Omental fat pad (tissue), 4 donors: ENCODE results near the gene PRKCI. TPM values are rescaled to one million over a fixed set of nuclear protein-coding genes. Genes with fewer than 3 reads are reported as not detected.

Source experiments
- ATAC-seq: fragments of 150-250 bp; one replicate; pipeline ENCODE4 v1.9.1; 2016; ENCODE audit warnings: mild to moderate bottlenecking, moderate library complexity; ENCODE audit not compliant: low FRiP score
- DNase-seq: peaks from one replicate; pipeline ENCODE4 v3.0.0-alpha.2; 2019; ENCODE audit warnings: low spot score
- total RNA-seq, 4 donors: library from RNA; depleted of rRNA; stranded (reverse); fragments of >200 nt; gene quantifications; one replicate each; pipeline ENCODE4 v1.1.0, GENCODE V29; 2016
- TF ChIP-seq, protein P1 (sequence below), 3 donors: fragments of 450-650 bp; IDR thresholded peaks; one replicate each; pipeline ENCODE4 v1.5.1; 2016 to 2017; ENCODE audit warnings: antibody characterized with exemption in 3 of 3, mild to moderate bottlenecking in 3 of 3, moderate library complexity in 2 of 3

PRKCI gene
- total RNA-seq, 4 donors from 2014 or later, result 21.3 to 38.6 (median 32.7) TPM

DNA sequence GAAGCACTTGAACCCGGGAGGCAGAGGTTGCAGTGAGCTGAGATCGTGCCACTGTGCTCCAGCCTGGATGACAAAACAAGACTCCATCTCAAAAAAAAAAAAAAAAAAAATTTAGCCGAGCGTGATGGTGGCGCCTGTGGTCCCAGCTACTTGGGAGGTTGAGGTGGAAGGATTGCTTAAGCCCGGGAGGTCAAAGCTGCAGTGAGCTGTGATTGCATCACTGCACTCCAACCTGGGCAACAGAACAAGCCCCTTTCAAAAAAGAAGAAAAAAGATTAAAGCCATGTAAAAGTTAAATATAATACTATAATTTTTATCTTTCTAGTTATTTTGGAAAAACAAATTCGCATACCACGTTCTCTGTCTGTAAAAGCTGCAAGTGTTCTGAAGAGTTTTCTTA lies 73.4 kb downstream of the PRKCI start:
- ATAC-seq (no peak), DNase-seq (no peak)
- TF ChIP-seq, protein P1, sequence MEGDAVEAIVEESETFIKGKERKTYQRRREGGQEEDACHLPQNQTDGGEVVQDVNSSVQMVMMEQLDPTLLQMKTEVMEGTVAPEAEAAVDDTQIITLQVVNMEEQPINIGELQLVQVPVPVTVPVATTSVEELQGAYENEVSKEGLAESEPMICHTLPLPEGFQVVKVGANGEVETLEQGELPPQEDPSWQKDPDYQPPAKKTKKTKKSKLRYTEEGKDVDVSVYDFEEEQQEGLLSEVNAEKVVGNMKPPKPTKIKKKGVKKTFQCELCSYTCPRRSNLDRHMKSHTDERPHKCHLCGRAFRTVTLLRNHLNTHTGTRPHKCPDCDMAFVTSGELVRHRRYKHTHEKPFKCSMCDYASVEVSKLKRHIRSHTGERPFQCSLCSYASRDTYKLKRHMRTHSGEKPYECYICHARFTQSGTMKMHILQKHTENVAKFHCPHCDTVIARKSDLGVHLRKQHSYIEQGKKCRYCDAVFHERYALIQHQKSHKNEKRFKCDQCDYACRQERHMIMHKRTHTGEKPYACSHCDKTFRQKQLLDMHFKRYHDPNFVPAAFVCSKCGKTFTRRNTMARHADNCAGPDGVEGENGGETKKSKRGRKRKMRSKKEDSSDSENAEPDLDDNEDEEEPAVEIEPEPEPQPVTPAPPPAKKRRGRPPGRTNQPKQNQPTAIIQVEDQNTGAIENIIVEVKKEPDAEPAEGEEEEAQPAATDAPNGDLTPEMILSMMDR (IDR thresholded peaks at IDR 0.05), result no peak

DNA sequence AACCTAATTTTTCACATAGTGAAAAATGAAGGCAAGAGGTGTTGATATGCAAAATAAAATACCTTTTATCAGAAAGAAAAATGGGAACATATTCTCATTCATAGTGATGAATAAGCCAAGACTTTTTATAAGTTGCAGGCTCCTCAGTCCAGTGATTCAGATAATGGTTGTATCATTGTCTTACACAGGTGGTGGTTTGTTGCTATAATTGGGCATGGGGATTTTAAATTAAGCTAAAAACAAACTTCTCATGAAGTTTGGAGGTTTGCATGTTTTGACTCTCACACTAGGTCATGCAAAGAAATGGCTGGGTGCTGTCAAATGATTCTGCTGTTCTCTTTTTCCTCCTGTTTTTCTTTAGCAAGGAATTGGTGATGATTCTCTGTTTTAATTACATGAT lies 74.5 kb downstream of the PRKCI start:
- TF ChIP-seq, protein P1 (IDR thresholded peaks at IDR 0.05), result no peak
- DNase-seq (no peak), ATAC-seq (no peak)

DNA sequence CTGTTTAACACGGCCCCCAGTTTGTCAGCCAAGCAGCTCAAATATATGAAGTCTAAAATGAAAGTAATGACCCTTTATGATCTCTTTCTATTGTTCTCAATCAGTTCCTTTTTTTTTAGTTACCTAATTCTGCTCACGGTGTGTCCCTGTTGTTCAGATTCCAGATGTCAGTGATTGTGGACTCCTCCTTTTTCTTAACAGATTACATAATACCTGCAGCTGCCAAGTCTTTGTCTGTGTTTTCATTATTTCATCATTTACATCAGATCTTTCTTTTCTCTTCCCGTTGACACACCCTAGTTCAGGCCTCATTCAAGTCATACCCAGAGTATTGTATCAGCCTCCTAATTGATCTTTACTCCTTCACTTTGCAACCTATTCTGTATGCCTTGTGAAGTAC lies 79.2 kb downstream of the PRKCI start:
- TF ChIP-seq, protein P1 (IDR thresholded peaks at IDR 0.05), result no peak
- no peak for DNase-seq
- no peak for ATAC-seq

DNA sequence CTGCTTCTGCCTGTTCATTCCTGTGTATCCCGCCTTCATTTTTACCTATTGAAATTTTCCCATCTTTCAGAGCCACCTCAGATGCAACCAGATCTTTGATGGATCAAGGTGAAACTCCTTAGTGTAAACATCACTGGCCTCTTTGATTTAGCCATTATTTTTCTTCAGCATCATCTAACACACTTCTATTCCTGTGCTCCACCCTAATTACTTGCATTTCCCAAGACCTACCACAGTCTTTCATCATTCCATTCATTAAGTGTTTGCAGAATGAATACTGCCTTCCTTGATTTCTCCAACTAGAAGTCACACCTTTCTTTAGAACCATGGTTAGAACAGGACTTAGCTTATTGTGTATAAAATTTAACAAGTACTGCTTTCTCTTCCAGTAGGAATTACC lies 79.8 kb downstream of the PRKCI start:
- TF ChIP-seq, protein P1 (IDR thresholded peaks at IDR 0.05), result no peak
- no peak for ATAC-seq

DNA sequence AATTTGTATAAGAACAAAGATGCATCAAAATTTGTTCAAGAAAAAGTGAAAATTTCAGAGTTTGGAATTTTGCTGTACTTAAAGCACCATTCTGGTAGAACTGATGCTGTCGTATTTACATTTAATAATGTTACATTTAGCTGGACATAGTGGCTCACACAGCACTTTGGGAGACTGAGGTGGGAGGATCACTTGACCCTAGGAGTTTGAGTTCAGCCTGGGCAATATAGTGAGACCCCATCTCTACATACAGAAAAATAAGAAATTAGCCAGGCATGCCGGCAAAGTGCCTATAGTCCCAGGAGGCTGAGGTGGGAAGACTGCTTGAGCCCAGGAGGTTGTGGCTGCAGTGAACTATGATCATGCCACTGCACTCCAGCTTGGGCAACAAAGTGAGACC lies 83.8 kb downstream of the PRKCI start:
- no peak for ATAC-seq
- DNase-seq, result no peak
- TF ChIP-seq, protein P1 (IDR thresholded peaks at IDR 0.05), result no peak

More for the DNA sequence above, 79.8 kb downstream of the PRKCI start:
- DNase-seq, result no peak

DNA sequence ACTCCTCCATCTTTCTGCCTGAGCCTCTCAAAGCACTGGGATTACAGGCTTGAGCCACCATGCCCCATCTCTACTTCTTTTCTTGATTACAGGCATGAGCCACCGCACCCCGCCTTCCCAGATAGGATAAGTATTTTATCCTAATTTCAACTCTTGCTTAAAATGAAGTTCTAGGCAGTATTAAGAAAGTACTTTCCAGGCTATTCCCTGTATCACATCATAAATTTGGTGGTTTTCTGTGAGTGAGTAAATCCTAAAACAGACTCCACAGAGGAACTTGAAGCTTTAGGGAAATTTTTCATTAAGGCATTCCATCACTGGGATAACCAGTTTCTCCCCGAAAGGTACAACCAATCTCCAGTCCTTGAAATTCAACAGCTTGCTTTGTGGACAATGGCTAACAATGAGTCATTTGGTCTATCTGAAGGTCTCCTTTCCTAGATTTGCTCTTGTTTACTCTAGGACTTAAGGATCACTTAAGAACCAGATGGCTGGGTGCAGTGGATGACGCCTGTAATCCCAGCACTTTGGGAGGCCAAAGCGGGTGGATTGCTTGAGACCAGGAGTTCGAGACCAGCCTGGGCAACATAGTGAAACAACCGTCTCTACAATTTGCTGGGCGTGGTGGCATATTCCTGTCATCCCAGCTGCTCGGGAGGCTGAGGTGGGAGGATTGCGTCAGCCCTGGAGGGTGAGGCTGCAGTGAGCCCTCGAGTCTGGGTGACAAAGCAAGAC lies 85.6 kb downstream of the PRKCI start:
- DNase-seq, result no peak
- TF ChIP-seq, protein P1 (IDR thresholded peaks at IDR 0.05), result no peak
- no peak for ATAC-seq

DNA sequence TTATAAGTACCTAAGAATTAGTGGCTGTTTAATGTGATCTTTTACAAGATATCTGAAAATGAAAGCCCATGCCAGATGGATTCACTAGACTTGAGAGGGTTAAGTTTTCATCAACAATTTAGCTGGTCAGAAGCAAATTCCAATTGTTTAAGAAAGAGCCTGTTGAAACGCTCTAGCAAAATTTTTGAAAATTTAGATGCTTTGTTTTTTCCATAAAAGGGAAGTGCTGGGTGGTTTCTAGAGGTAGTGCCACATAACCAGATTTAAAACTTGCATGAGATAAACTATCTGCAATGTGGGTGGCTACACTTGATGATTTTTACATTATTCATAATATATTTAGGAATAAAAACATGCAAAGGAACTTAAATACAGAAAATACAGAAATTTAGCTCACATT lies 86.8 kb downstream of the PRKCI start:
- TF ChIP-seq, protein P1 (IDR thresholded peaks at IDR 0.05), result no peak
- DNase-seq (no peak), ATAC-seq (no peak)
